HG02938 (cell line): ENCODE results near the gene DPY19L1.
"Not testable (repeated sequence)": the region's sequence is repeated elsewhere in the genome, so short reads cannot be mapped to it uniquely, and the experiment has no call there.

ENCODE experiments used
- ATAC-seq: cut with Tn5 transposase; IDR thresholded peaks from one replicate; pipeline ENCODE4 v1.9.1; 2021; ENCODE audit warnings: mild to moderate bottlenecking, moderate library complexity; ENCODE audit not compliant: unreplicated experiment

Gene DPY19L1

GRCh38 chr7:35037211-35037525 is at the start of gene DPY19L1:
TSS of gene DPY19L1 (minus strand) at chr7:35037485. CDS start at chr7:35037394, 91 bp downstream.
- ATAC-seq: peak; percentile 19

- not testable (repeated sequence) for ATAC-seq
These were observed 42.2 kb upstream of the DPY19L1 start for GRCh38 chr7:35079517-35079916.

DNA sequence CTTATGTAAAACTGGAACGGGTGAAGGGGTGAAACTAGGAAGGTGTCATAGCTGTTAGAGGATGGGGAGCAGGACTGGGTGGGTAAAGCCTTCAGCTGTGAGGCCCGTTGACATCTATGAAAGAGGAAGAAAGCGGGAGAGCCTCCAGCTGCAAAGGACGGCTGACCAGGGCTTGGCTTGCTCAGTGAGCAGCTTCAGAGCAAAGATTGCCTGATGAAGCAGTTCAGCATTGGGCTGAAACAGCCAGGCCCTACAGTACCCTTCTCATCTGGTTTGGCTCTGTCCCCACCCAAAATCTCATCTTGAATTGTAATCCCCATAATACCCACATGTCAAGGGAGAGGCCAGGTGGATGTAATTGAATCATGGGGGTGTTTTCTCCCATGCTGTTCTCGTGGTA is 36.7 kb upstream of the DPY19L1 start:
- not testable (repeated sequence) for ATAC-seq

DNA sequence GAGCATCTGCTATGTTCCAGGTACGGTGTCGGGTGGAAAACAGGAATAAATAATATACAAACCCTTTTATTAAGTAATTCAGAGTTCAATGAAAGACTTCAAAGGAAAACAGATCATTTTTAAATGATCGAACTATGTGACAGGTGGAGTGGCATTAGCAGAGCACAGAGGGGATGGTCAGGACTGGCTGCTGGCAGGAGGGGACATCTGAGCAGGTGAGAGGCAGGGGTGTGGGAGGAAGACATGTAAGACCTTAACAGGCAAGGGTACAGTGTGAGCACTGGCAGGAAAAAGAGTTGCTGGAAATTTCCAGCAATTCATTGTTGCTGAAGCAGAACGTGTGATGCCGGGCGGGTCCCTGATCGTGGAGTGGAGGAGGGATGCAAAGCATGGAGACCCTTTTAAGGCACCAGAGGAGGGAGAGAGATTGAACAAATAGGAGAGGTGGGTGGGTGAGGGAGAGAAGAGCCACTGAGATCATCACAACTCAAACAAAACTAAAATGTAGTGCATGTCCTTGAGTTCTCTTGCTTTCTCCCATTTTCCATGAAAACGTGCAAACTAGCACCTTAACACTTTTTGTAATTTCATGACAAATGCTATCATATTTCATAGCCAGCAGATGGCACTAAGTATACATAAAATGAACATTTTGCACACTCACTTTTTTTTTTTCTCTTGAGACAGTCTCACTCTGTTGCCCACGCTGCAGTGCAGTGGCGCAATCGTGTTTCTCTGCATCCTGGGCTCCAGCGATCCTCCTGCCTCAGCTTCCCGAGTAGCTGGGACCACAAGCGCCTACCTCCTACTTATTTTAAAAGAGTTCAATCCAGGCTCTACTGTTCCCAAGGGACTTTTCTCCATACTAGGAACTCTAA is 35.9 kb upstream of the DPY19L1 start:
- ATAC-seq: peak; percentile 69

DNA sequence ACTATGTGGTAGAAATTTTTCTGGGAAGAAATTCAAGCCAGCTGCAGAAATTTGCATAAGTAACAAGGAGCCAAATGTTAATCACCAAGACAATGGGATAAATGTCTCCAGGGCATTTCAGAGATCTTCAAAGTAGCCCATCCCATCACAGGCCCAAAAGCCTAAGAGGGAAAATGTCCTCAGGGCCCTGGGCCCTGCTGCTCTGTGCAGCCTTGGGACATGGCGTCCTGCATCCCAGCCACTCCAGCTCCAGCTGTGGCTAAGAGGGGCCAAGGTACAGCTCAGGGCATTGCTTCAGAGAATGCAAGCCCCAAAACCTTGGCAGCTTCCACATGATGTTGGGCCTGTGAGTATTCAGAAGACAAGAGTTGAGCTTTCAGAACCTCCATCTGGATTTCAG is 31.8 kb upstream of the DPY19L1 start:
- not testable (repeated sequence) for ATAC-seq

- not testable (repeated sequence) for ATAC-seq
These were observed 28.1 kb upstream of the DPY19L1 start for GRCh38 chr7:35065382-35065781.

GRCh38 chr7:35058571-35058970 is 21.3 kb upstream of the DPY19L1 start:
- not testable (repeated sequence) for ATAC-seq

DNA sequence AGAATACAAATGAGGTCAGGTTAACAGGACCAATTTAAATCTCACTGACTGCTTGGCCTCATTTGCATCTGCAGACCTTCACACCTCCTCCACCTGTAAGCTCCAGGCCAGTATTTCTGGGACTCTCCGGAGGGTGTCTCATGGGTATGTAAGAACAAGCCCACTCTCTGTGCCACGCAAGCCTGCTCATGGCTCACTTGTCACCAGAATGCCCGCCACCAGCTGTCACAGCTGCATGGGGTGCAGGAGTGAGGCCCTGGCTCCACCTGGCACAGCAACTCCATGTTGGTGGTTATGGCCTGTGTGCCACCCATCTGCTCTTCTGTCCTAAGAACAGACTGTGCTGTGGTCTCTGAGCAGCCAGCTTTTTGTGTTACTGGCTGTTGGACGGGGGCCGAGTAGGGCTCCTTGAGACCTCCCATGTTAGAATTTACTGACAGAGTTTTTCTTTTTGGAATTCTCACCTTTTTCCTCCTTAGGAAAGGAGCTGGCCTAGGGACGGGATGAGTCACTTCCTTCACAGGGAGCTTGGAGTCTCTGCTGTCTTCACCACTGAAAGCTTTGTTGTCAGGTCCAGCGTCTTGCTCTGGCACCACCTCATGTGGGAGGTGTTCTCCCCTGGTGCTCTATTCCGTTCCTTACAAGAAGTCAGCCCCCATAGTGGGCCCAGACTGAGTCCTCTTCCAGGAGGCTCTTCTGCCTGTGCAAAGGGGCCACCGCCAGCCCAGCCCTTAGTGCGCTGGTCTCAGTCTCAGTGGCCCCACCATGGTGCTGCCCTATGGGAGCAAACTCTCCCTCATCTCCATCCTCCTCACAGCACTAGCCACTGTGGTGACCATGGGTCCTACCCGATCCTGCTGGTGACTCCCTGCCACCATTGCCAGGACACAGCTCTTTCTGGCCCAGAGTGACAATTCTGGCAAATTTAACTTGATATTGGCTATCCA is 20.5 kb upstream of the DPY19L1 start:
- ATAC-seq: not testable (repeated sequence)

DNA sequence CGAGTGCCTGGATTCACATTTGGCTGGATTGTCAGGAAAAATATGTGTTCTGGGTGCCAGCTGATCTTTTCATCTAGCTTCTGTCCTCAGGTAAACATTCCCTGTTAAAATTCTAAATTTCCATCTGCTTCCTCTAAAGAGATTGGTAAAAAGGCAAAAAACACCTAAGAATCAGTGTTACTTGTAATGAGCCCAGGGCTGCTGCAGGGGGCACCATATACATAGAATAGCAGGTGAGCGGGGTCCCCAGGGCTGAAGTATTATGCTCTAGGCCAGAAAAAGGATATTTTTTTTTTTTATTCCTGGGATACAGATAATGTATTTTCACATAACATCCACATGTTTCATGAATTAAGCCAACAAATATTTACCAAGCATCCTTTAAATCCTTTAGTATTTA is 18.4 kb upstream of the DPY19L1 start:
- ATAC-seq: peak; percentile 53

- ATAC-seq: not testable (repeated sequence)
These were observed 16.3 kb upstream of the DPY19L1 start for GRCh38 chr7:35053488-35054175.

DNA sequence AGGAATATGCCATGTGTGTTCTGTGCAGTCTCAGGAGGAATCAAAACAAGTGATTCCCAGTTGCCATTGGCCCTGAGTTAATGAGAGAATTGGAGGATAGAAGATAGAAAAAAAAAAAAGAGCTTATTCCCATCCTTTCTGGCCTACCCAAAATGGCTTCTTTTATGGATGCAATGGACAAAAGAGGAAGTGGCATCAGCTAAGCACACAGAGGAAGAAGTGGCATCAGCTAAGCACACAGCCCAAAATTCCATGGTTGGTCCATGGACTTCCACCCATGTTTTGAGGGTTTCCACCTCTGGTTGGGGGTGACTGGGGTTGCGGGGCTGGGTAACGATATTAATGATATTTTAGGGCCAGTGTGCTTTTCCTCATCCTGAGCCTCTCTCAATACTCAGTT is 11.1 kb upstream of the DPY19L1 start:
- not testable (repeated sequence) for ATAC-seq

- not testable (repeated sequence) for ATAC-seq
These were observed 10.6 kb upstream of the DPY19L1 start for GRCh38 chr7:35047912-35048305.

DNA sequence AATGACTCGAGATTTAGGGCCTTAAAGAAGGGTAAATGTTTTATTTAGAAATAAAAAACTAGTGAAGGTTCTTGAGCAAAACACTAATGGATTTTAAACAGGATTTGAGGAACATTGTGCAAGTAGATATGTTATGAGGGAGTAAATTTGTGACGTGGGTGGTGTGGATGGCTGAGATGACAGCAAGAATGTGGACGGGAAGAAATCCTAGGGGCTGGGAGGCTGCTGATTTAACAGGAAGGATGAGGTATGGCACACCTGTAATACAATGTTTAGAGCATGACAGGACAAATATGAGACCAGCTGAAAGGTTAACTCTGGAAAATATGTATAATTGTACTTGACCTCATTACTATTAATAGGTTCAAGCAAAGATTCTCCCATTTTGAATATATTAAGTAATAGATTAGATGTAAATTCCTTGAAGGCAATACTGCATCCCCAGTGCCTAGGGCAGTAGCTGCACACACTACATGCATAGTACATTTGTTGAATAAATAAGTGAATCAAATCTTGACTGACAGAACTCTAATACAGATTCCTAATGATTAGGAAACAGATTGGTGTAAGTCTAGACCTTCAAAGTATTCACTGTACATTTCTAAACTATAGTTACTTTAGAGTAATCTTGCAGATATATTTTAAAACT is 10.1 kb upstream of the DPY19L1 start:
- ATAC-seq: not testable (repeated sequence)

- not testable (repeated sequence) for ATAC-seq
These were observed 6.0 kb upstream of the DPY19L1 start for GRCh38 chr7:35043301-35043700.

DNA sequence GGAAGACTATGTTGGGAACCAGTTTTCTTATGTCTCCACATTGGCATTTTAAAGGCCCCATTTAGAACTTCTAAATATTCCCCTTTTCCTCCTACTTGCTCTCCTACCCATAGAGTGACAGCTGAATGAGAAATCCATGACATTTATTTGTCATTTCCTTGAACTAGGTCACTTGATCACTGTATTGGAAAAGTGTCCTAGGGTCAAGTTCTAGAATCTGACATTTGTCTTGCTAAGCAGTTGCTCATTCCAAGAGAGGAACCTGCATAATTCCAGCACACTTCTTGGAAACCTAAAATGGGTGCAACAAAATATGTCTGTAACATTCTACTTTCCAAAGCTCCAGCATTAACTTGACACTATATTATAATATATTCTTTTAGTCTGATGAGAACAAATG is 3.6 kb upstream of the DPY19L1 start:
- ATAC-seq: no peak

GRCh38 chr7:35039343-35039742 is 2.1 kb upstream of the DPY19L1 start:
- no peak for ATAC-seq

GRCh38 chr7:35038354-35038753 is 1.1 kb upstream of the DPY19L1 start:
- ATAC-seq: no peak

- peak; percentile 70 for ATAC-seq
These were observed 449 bp upstream of the DPY19L1 start for GRCh38 chr7:35037526-35038341.

DNA sequence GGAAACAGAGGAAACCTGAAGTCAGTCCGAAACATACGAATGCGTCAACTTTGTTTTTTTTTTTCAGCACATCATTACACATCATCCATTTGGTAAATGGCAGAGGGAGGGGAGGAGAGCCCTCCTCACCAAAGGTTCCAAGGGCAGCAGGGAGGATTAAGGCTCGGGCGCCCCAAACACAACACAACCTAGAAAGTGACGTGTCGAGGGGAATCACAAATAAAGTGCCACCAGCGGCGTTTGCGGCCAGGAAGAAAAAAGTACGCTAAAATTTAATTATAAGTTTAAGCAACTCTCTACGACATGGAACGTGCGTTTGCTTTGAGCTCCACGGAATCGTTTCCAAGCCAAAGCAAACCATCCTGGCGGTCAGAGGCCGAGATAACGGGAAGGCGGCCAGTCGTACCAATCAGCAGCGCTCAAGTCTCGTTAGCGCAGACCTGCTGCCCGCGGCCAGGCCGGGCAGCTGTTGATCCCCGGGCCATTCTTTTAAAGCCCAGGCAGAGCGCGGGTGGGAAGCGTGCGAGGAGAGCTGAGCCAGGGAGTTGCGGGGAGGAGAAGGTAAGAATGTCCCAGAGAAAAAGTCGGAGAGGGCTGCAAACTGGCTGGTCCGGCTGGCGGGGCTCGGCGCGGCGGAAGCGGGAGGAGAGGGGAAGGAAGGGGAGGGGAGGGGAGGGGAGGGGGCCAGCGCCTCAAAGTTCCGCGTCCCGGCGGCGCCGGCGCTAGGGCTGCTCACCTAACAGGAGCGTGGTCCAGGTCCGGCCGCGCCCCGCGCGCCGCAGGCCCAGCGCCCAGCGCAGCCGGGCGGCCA is 719 bp downstream of the DPY19L1 start:
- ATAC-seq: peak; percentile 1
